ENCODE results near the gene LDB2. TPM values are rescaled to one million over a fixed set of nuclear protein-coding genes. Genes with fewer than 3 reads are reported as not detected.

The LDB2 gene
- total RNA-seq, 1 experiment from 2014 or later = not detected

- DNase-seq = no peak
- TF ChIP-seq, protein P1, sequence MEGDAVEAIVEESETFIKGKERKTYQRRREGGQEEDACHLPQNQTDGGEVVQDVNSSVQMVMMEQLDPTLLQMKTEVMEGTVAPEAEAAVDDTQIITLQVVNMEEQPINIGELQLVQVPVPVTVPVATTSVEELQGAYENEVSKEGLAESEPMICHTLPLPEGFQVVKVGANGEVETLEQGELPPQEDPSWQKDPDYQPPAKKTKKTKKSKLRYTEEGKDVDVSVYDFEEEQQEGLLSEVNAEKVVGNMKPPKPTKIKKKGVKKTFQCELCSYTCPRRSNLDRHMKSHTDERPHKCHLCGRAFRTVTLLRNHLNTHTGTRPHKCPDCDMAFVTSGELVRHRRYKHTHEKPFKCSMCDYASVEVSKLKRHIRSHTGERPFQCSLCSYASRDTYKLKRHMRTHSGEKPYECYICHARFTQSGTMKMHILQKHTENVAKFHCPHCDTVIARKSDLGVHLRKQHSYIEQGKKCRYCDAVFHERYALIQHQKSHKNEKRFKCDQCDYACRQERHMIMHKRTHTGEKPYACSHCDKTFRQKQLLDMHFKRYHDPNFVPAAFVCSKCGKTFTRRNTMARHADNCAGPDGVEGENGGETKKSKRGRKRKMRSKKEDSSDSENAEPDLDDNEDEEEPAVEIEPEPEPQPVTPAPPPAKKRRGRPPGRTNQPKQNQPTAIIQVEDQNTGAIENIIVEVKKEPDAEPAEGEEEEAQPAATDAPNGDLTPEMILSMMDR (IDR thresholded peaks at IDR 0.05; ENCODE audit: unreplicated experiment) = no peak
- Mint-ChIP-seq H3K36me3 (ENCODE audit: insufficient read depth, unreplicated experiment) (no peaks in the 10 kb centered on the region), H3K4me3 (ENCODE audit: low read depth, unreplicated experiment) (no peak overlapping the region), H3K9me3 (ENCODE audit: low read depth, unreplicated experiment) (no peaks in the 10 kb centered on the region), H3K4me1 (ENCODE audit: low read depth, unreplicated experiment) (no peaks in the 10 kb centered on the region), H3K27ac (ENCODE audit: unreplicated experiment) (no peak overlapping the region), H3K27me3 (ENCODE audit: unreplicated experiment) (peaks cover 13% of the 10 kb centered on the region)
- CTCF ChIA-PET = no interaction called here
- intact Hi-C loops (cut with micrococcal nuclease; ENCODE audit: unreplicated experiment) = no loop called here
- BruUV-seq (replicated peaks) = no TSS peak
Observed at GRCh38 chr4:16498978-16499377, 399.5 kb downstream of the LDB2 start.

DNA sequence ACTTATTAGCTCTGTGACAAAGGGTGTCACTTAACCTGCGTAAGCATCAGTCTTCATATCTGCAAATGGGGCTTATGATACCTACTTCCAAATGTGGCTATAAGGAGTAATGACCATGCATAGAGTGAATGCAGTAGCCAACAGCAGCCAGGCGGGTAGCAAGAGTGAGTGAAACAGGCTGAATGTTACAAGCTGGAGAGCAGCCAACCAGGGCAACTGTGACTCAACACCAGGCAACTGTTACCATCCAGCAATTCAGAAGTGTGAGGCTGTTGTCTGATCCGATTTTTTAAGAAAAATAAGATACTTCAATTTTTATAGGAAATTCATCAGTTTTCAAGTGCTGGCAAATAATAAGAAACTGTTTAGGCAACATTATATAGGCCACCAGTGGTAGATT, 401.9 kb downstream of the LDB2 start:
- Mint-ChIP-seq H3K9me3 (ENCODE audit: low read depth, unreplicated experiment) (no peaks in the 10 kb centered on the region), H3K27me3 (ENCODE audit: unreplicated experiment) (peaks cover 13% of the 10 kb centered on the region), H3K36me3 (ENCODE audit: insufficient read depth, unreplicated experiment) (no peaks in the 10 kb centered on the region), H3K4me3 (ENCODE audit: low read depth, unreplicated experiment) (no peak overlapping the region), H3K27ac (ENCODE audit: unreplicated experiment) (no peak overlapping the region), H3K4me1 (ENCODE audit: low read depth, unreplicated experiment) (no peaks in the 10 kb centered on the region)
- DNase-seq = no peak
- TF ChIP-seq, protein P1 (IDR thresholded peaks at IDR 0.05; ENCODE audit: unreplicated experiment) = no peak
- intact Hi-C loops (cut with micrococcal nuclease; ENCODE audit: unreplicated experiment) = no loop called here
- CTCF ChIA-PET = no interaction called here
- BruUV-seq (replicated peaks) = no TSS peak

DNA sequence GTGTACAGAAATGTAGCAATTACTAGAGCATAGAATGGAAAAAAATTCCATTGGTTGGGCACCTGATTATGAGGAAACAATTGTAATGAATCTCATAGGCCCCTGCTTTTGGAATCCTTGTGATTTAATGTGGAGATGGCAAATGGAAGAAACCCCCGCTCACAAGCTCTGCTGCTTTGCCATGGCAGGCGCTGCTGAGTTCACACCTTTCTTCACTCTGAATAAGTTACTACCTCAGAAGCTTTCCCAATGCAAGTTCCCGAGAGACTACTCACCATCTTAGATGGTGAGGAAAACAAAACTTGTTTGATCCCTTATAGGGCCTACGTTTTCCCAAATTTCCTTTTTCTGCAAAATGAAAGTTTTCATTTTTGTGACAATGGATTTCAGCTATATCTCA, 405.6 kb downstream of the LDB2 start:
- BruUV-seq (replicated peaks) = no TSS peak
- no peaks in the 10 kb centered on the region for H3K9me3 Mint-ChIP-seq (ENCODE audit: low read depth, unreplicated experiment)
- intact Hi-C loops (cut with micrococcal nuclease; ENCODE audit: unreplicated experiment) = no loop called here
- no peak overlapping the region for H3K4me3 Mint-ChIP-seq (ENCODE audit: low read depth, unreplicated experiment)
- no peak for DNase-seq
- CTCF ChIA-PET = no interaction called here
- no peak overlapping the region for H3K27ac Mint-ChIP-seq (ENCODE audit: unreplicated experiment)
- H3K36me3 Mint-ChIP-seq (ENCODE audit: insufficient read depth, unreplicated experiment) = no peaks in the 10 kb centered on the region
- TF ChIP-seq, protein P1 (IDR thresholded peaks at IDR 0.05; ENCODE audit: unreplicated experiment) = no peak
- no peaks in the 10 kb centered on the region for H3K4me1 Mint-ChIP-seq (ENCODE audit: low read depth, unreplicated experiment)
- peaks cover 5% of the 10 kb centered on the region for H3K27me3 Mint-ChIP-seq (ENCODE audit: unreplicated experiment)

- TF ChIP-seq, protein P1 (IDR thresholded peaks at IDR 0.05; ENCODE audit: unreplicated experiment) = no peak
- Mint-ChIP-seq H3K36me3 (ENCODE audit: insufficient read depth, unreplicated experiment) (no peaks in the 10 kb centered on the region), H3K27me3 (ENCODE audit: unreplicated experiment) (peaks cover 8% of the 10 kb centered on the region), H3K4me1 (ENCODE audit: low read depth, unreplicated experiment) (no peaks in the 10 kb centered on the region), H3K4me3 (ENCODE audit: low read depth, unreplicated experiment) (no peak overlapping the region), H3K27ac (ENCODE audit: unreplicated experiment) (no peak overlapping the region), H3K9me3 (ENCODE audit: low read depth, unreplicated experiment) (no peaks in the 10 kb centered on the region)
- intact Hi-C loops (cut with micrococcal nuclease; ENCODE audit: unreplicated experiment) = no loop called here
- BruUV-seq (replicated peaks) = no TSS peak
- CTCF ChIA-PET = no interaction called here
- DNase-seq = no peak
Observed at GRCh38 chr4:16489226-16489625, 409.2 kb downstream of the LDB2 start.

DNA sequence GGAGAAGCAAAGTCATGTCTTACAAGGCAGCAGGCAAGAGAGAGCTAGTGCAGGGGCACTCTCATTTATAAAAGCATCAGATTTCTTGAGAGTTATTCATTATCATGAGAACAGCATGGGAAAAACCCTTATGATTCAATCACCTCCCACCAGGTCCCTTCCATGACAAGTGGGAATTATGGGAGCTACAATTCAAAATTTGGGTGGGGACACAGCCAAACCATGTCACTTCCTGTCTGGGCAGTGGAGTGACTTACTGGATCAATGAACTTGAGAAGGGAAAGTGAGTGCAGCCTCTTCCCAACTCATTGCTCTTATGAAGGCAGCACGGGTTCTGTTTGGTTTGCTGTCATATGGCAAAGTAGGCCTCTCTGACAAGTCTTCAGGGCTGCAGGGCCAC, 410.4 kb downstream of the LDB2 start:
- Mint-ChIP-seq H3K9me3 (ENCODE audit: low read depth, unreplicated experiment) (no peaks in the 10 kb centered on the region), H3K4me3 (ENCODE audit: low read depth, unreplicated experiment) (no peak overlapping the region), H3K27me3 (ENCODE audit: unreplicated experiment) (peaks cover 8% of the 10 kb centered on the region), H3K27ac (ENCODE audit: unreplicated experiment) (no peak overlapping the region), H3K36me3 (ENCODE audit: insufficient read depth, unreplicated experiment) (no peaks in the 10 kb centered on the region), H3K4me1 (ENCODE audit: low read depth, unreplicated experiment) (no peaks in the 10 kb centered on the region)
- CTCF ChIA-PET = no interaction called here
- no peak for DNase-seq
- BruUV-seq (replicated peaks) = no TSS peak
- intact Hi-C loops (cut with micrococcal nuclease; ENCODE audit: unreplicated experiment) = no loop called here
- TF ChIP-seq, protein P1 (IDR thresholded peaks at IDR 0.05; ENCODE audit: unreplicated experiment) = no peak

Measured in Calu3 (cell line).